Loucy (cell line): ENCODE measurements around the gene SOAT2.

ENCODE experiments used
- H2AFZ ChIP-seq: fragments of 200-600 bp; sonication (generic); 2 replicates; pipeline ENCODE4 v1.6.0; 2016; ENCODE audit warnings: antibody characterized with exemption, mild to moderate bottlenecking, low read length, moderate library complexity
- H3F3A ChIP-seq: fragments of 200-600 bp; 2 replicates; pipeline ENCODE4 v1.6.0; 2016; ENCODE audit warnings: antibody characterized with exemption, low read depth, mild to moderate bottlenecking
- H3K27me3 ChIP-seq: fragments of 200-600 bp; sonication (generic); 2 replicates; pipeline ENCODE4 v1.6.1; 2014; ENCODE audit warnings: low read length, mild to moderate bottlenecking; ENCODE audit not compliant: insufficient read depth, poor library complexity, severe bottlenecking
- H3K36me3 ChIP-seq: fragments of 200-600 bp; sonication (generic); 2 replicates; pipeline ENCODE4 v1.6.1; 2016; ENCODE audit warnings: low read length; ENCODE audit not compliant: insufficient read depth
- H3K4me1 ChIP-seq: fragments of 200-600 bp; sonication (generic); 2 replicates; pipeline ENCODE4 v1.5.1; 2014; ENCODE audit warnings: low read length, mild to moderate bottlenecking; ENCODE audit not compliant: insufficient read depth, poor library complexity, severe bottlenecking
- H3K4me2 ChIP-seq: fragments of 200-600 bp; sonication (generic); 2 replicates; pipeline ENCODE4 v1.6.0; 2014; ENCODE audit warnings: antibody characterized with exemption, low read length, low read depth, mild to moderate bottlenecking; ENCODE audit not compliant: poor library complexity, severe bottlenecking
- H3K4me3 ChIP-seq: fragments of 200-600 bp; sonication (generic); 2 replicates; pipeline ENCODE4 v1.5.1; 2014; ENCODE audit warnings: low read length, mild to moderate bottlenecking, mixed read lengths; ENCODE audit not compliant: poor library complexity, severe bottlenecking
- H3K79me2 ChIP-seq: fragments of 200-600 bp; sonication (generic); 2 replicates; pipeline ENCODE4 v1.6.1; 2014; ENCODE audit warnings: low read length; ENCODE audit not compliant: insufficient read depth
- H3K9ac ChIP-seq: fragments of 200-600 bp; sonication (generic); 2 replicates; pipeline ENCODE4 v1.6.0; 2014; ENCODE audit warnings: mild to moderate bottlenecking, low read depth, low read length, moderate library complexity; ENCODE audit not compliant: poor library complexity, severe bottlenecking
- H3K9me2 ChIP-seq: fragments of 200-600 bp; sonication (generic); replicated peaks from 2 replicates; pipeline ENCODE4 v1.6.1; 2016; ENCODE audit warnings: low read depth, low read length, mixed read lengths
- H3K9me3 ChIP-seq: fragments of 200-600 bp; sonication (generic); 2 replicates; pipeline ENCODE4 v1.6.1; 2014; ENCODE audit warnings: mild to moderate bottlenecking, antibody characterized with exemption, low read length, low read depth; ENCODE audit not compliant: insufficient read depth
- H4K20me1 ChIP-seq: fragments of 200-600 bp; sonication (generic); 2 replicates; pipeline ENCODE4 v1.6.0; 2014; ENCODE audit warnings: antibody characterized with exemption, low read length, mild to moderate bottlenecking; ENCODE audit not compliant: insufficient read depth, poor library complexity, severe bottlenecking
- EZH2phosphoT487 ChIP-seq: fragments of 200-600 bp; IDR thresholded peaks from 2 replicates; pipeline ENCODE4 v1.6.1; 2018; ENCODE audit warnings: antibody characterized with exemption, mild to moderate bottlenecking, moderate library complexity, borderline replicate concordance
- TF ChIP-seq, protein P1 (sequence below): fragments of 200-600 bp; sonication (generic); conservative IDR thresholded peaks from 2 replicates; pipeline ENCODE4 v1.5.1; 2014; ENCODE audit warnings: mild to moderate bottlenecking, antibody characterized with exemption, low read length

The SOAT2 gene, protein sequence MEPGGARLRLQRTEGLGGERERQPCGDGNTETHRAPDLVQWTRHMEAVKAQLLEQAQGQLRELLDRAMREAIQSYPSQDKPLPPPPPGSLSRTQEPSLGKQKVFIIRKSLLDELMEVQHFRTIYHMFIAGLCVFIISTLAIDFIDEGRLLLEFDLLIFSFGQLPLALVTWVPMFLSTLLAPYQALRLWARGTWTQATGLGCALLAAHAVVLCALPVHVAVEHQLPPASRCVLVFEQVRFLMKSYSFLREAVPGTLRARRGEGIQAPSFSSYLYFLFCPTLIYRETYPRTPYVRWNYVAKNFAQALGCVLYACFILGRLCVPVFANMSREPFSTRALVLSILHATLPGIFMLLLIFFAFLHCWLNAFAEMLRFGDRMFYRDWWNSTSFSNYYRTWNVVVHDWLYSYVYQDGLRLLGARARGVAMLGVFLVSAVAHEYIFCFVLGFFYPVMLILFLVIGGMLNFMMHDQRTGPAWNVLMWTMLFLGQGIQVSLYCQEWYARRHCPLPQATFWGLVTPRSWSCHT

DNA sequence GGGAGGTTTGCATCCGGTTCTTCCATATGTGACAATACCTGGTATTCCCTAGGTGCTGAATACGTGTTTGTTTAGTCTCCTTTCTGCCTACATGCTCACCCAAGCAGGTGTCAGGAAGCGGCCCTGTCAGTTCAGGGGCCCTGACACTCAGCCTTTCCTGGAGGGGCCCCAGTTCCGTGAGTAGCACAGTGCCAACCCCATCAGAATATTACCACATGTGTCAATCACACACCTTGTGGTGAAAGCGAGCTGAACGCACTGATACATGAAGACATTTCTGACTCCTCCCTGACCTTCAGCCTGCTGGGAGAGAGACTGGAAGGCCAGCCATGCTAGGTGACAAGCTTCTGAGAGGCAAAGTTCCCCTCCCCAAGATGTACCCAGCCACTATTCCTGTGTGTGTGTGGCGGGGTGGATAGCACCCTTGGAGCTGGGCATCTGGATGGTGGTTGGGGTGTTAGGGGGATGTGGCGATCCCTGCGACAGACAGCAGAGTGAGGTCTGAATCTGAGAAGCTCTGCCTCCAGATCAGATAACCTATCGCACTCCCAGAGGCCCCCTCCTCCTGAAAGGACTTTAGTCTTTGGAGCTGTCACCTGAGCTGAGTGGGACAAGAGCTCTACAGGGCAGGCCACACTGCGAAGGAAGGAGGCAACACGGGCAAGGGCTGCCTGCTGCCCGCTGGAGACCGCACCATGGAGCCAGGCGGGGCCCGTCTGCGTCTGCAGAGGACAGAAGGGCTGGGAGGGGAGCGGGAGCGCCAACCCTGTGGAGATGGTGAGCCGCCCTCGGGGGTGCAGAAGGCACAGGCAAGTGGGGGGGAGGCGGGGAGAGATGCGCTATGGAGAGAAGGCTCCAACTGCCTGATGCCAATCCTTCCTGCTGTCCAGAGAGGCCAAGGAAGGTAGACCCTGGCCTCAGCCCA, at the start of gene SOAT2:
SOAT2 (plus strand) TSS at position 604 of the 925 bp plus-strand sequence; CDS start at position 696, 92 bp downstream.
- Histone ChIP-seq H3K79me2 (no peaks in the 10 kb centered on the region), H2AFZ (peak within 1 kb of the TSS; percentile 66), H3K9me3 (no peaks in the 10 kb centered on the region), H4K20me1 (no peaks in the 10 kb centered on the region), H3F3A (no peaks in the 10 kb centered on the region; the same call in 1 of the 2 replicates), H3K9me2 (no peaks in the 10 kb centered on the region), H3K4me1 (peaks cover 40% of the 10 kb centered on the region), H3K4me3 (peak within 1 kb of the TSS; percentile 46), H3K4me2 (peak within 1 kb of the TSS; percentile 59), H3K27me3 (no peaks in the 10 kb centered on the region), H3K9ac (peak within 1 kb of the TSS; percentile 53), H3K36me3 (no peaks in the 10 kb centered on the region)
- TF ChIP-seq, protein P1, sequence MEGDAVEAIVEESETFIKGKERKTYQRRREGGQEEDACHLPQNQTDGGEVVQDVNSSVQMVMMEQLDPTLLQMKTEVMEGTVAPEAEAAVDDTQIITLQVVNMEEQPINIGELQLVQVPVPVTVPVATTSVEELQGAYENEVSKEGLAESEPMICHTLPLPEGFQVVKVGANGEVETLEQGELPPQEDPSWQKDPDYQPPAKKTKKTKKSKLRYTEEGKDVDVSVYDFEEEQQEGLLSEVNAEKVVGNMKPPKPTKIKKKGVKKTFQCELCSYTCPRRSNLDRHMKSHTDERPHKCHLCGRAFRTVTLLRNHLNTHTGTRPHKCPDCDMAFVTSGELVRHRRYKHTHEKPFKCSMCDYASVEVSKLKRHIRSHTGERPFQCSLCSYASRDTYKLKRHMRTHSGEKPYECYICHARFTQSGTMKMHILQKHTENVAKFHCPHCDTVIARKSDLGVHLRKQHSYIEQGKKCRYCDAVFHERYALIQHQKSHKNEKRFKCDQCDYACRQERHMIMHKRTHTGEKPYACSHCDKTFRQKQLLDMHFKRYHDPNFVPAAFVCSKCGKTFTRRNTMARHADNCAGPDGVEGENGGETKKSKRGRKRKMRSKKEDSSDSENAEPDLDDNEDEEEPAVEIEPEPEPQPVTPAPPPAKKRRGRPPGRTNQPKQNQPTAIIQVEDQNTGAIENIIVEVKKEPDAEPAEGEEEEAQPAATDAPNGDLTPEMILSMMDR: no peak
- no peak for TF ChIP-seq EZH2phosphoT487

DNA sequence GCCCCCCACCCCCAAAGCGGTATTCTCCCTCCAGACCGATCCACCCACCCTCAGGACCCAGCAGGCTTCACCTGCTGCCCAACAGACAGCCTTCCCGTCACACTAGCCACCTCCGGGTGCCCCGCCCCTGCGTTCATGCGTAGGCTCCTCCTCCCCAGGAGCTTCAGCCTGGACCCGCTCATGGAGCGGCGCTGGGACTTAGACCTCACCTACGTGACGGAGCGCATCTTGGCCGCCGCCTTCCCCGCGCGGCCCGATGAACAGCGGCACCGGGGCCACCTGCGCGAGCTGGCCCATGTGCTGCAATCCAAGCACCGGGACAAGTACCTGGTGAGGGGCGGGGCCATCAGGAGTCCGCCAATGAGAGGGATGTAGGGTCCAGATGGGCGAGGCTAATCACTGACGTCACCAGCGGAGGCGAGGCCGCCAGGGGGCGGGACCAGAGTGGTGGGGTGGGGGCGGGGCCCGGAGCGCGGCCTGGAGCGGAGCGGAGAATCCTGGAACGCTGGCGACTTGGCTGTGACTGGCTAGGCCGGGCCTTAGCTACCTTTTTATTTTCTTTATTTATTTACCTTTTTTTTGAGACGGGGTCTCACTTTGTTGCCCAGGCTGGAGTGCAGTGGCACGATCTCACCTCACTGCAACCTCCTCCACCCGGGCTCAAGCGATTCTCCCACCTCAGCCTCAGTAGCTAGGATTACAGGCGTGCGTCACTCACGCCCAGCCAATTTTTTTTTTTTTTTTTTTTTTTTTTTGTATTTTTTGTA, 49.0 kb upstream of the SOAT2 start:
- Histone ChIP-seq H3K4me3 (peak overlapping the region; percentile 94), H3K9me3 (no peaks in the 10 kb centered on the region), H2AFZ (peak overlapping the region; percentile 100), H3K79me2 (no peaks in the 10 kb centered on the region), H3K4me2 (peak overlapping the region; percentile 87), H3K4me1 (peaks cover 14% of the 10 kb centered on the region), H3K9ac (peak overlapping the region; percentile 48), H3K27me3 (no peaks in the 10 kb centered on the region), H4K20me1 (no peaks in the 10 kb centered on the region), H3K36me3 (no peaks in the 10 kb centered on the region), H3F3A (no peaks in the 10 kb centered on the region), H3K9me2 (no peaks in the 10 kb centered on the region)
- TF ChIP-seq EZH2phosphoT487: no peak
- TF ChIP-seq, protein P1: no peak
